Amniotic epithelial cell (primary cell): ENCODE measurements around the gene GPRC5A.

Source experiments
- DNase-seq: peaks from one replicate; pipeline ENCODE4 v3.0.0-alpha.2; 2010; ENCODE audit warnings: low read depth

The GPRC5A gene

GRCh38 chr12:12909995-12910420 lies 18.6 kb downstream of the GPRC5A start:
- DNase-seq: peak; percentile 97

- no peak for DNase-seq
Observed at GRCh38 chr12:12912711-12913110, 21.3 kb downstream of the GPRC5A start.

GRCh38 chr12:12915656-12916055 lies 24.3 kb downstream of the GPRC5A start:
- DNase-seq: no peak

GRCh38 chr12:12916135-12916944 lies 25.0 kb downstream of the GPRC5A start:
- peak; percentile 62 for DNase-seq

- no peak for DNase-seq
Observed at GRCh38 chr12:12917517-12917916, 26.2 kb downstream of the GPRC5A start.

- no peak for DNase-seq
Observed at GRCh38 chr12:12918781-12919389, 27.5 kb downstream of the GPRC5A start.

- peak; percentile 92 for DNase-seq
Observed at GRCh38 chr12:12919666-12920435, 28.5 kb downstream of the GPRC5A start.

- peak; percentile 83 for DNase-seq
Observed at GRCh38 chr12:12922191-12922616, 30.8 kb downstream of the GPRC5A start.

GRCh38 chr12:12922978-12923377 lies 31.6 kb downstream of the GPRC5A start:
- DNase-seq: no peak

GRCh38 chr12:12924169-12924568 lies 32.8 kb downstream of the GPRC5A start:
- no peak for DNase-seq

GRCh38 chr12:12925388-12925787 lies 34.0 kb downstream of the GPRC5A start:
- DNase-seq: peak; percentile 68

- peak; percentile 71 for DNase-seq
Observed at GRCh38 chr12:12926571-12927071, 35.3 kb downstream of the GPRC5A start.

- peak; percentile 91 for DNase-seq
Observed at GRCh38 chr12:12927211-12928079, 36.1 kb downstream of the GPRC5A start.

- DNase-seq: no peak
Observed at GRCh38 chr12:12929696-12930095, 38.3 kb downstream of the GPRC5A start.

GRCh38 chr12:12930633-12931219 lies 39.4 kb downstream of the GPRC5A start:
- DNase-seq: no peak

GRCh38 chr12:12933742-12934141 lies 42.4 kb downstream of the GPRC5A start:
- no peak for DNase-seq

GRCh38 chr12:12934556-12934955 lies 43.2 kb downstream of the GPRC5A start:
- no peak for DNase-seq

- DNase-seq: no peak
Observed at GRCh38 chr12:12936983-12937491, 45.7 kb downstream of the GPRC5A start.

GRCh38 chr12:12938541-12938940 lies 47.2 kb downstream of the GPRC5A start:
- DNase-seq: no peak

GRCh38 chr12:12939888-12940287 lies 48.5 kb downstream of the GPRC5A start:
- no peak for DNase-seq
